ENCODE results near the gene CHST11.
"Not testable (repeated sequence)": the region's sequence is repeated elsewhere in the genome, so short reads cannot be mapped to it uniquely, and the experiment has no call there.

CHST11 gene

DNA sequence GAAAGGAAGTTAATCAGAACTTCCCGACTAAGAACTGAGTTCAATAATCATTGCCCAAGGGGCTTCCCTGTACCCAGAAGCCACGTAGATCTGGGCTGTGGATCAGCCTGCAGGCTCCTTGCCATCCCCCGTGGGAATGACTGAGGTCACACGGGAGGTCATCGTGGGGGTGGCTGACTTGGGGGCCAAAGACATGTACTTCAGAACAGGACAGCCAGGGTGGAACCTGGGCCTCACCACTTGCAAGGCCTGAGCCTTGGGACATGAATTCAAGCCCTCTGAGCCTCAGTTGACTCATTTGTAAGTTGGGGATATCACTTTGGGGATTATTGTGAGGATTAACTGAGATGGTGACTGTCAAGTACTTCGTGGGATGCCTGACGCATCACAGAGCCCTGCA, 280.4 kb downstream of the CHST11 start:
- no peak for DNase-seq
- TF ChIP-seq GATA1 (IDR thresholded peaks at IDR 0.05; ENCODE audit: low read depth, low read length) (no peak), POLR2A (IDR thresholded peaks at IDR 0.05; ENCODE audit: low read length) (no peak)

DNA sequence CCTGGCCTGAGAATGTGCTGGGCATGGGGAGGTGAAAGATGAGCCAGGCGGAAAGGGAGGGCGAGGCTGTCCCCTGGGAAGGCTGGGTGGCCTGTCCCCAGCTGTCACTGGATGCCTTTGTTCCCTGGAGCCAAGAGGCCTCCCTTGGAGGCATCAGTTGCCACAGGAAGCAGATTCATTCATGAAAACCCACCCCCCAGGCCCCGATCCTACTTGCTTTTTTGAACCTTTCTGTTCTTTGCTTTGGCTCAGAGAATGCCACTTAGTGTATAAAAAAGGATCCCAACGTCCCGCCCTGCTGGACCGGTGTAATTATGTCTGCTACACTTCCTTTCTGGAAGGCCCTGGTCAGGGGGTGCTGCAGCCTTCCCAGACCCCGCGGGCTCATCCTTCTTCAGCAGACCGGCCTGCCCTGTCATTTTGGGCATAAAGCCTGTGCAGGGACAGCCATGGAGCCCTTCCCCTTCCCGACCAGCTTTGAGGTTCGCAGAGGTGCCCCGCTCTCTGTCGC, 281.1 kb downstream of the CHST11 start:
- no peak for TF ChIP-seq POLR2A (IDR thresholded peaks at IDR 0.05; ENCODE audit: low read length)
- no peak for TF ChIP-seq GATA1 (IDR thresholded peaks at IDR 0.05; ENCODE audit: low read depth, low read length)
- DNase-seq: no peak

DNA sequence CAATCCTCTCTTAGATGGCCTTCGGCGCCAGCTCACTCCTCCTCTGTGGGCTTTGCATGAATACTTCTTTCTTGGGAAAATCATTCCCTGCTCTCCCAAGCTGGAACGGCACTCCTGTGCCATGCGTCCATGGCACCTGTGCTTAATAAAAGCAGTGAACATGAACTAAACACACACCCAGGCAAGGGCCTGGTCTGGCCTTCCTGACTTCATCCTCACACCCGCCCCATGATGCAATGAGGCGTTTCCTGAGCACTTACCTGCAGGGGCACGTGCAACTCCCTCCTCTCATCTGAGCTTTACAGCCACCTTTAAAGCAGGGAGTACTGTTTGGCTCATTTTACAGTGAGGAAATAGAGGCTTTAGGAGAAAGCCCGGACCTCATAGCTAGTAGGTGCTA, 281.6 kb downstream of the CHST11 start:
- TF ChIP-seq POLR2A (IDR thresholded peaks at IDR 0.05; ENCODE audit: low read length) (no peak), GATA1 (IDR thresholded peaks at IDR 0.05; ENCODE audit: low read depth, low read length) (no peak)
- no peak for DNase-seq

DNA sequence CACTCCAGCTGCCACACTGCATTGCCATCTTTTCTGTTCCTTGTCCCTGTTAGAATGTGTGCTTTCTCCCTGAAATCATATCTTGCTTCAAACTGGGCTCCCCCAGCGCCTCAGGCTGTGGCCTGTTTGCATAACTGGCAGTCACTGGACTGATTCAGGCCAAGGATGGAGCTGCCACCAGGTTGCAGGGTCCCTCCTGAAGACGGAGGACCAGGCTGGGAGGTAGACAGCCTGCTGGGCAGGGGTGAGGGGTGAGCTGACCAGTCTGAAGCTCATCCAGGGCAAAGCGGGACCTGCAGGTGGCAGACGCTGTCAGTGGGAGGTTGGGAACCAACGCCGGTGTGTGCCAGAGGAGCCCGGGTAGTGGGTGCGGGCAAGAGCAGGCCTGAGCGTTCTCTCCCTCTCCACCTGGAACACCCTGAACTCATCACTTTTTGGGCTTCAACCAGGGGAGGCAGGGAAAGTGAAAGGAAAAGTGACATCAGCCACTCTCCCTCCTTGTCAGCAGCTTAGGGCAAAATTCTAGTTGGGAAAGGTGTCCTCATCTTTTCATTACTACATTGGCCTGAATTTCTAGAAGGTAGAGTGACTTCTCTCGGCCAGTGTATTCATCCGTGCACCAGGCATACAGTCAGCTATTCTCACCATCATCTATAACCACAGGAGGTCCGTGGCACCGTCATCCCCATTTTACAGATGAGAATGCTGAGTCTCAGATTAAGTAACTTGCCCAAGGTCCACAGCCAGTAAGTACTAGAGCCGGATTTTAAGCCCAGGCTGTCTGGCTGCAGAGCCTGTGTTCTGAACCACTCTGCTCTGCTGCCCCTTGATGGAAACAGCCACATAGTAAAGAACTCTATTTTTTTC, 282.3 kb downstream of the CHST11 start:
- TF ChIP-seq POLR2A (IDR thresholded peaks at IDR 0.05; ENCODE audit: low read length) (no peak), GATA1 (IDR thresholded peaks at IDR 0.05; ENCODE audit: low read depth, low read length) (no peak)
- no peak for DNase-seq

DNA sequence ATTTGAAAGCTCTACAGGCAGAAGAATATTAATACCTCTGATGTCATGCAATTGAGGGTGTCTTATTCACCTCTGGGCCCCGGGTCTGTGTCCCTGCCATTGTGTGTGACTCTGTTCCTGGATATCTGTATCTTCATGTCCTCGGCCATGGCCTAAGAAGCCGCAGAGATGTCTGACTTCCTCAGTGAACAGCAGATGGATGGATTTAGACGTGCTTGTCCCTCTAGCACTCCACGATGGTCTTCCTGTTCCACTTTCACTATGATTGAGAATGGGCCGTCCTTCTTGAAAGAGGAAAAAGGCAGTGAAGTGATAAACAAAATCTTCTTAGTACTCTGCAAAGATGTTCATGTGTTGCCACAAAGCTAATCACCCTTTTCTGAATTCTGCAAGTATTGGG, 283.9 kb downstream of the CHST11 start:
- TF ChIP-seq POLR2A (IDR thresholded peaks at IDR 0.05; ENCODE audit: low read length): no peak
- TF ChIP-seq GATA1 (IDR thresholded peaks at IDR 0.05; ENCODE audit: low read depth, low read length): no peak
- no peak for DNase-seq

DNA sequence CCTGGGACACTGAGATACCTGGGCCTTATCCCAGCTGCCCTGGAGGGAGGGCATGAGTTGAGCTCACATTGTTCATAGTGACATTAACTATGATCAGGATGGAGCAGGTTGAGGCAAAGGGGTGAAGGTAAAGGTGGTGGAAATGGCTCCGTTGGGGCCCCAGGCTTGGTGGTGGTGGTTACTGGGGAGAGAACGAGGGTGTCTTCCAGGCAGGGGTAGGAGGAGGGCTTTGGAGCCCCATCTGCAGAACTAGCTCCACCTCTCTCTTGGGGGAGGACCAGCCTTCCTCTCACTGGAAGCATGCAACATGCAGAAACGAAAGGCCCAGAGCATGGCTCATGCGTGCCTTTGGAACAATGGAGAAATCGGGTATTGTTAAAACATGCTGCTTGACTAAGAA, 284.3 kb downstream of the CHST11 start:
- no peak for DNase-seq
- TF ChIP-seq GATA1 (IDR thresholded peaks at IDR 0.05; ENCODE audit: low read depth, low read length): no peak
- no peak for TF ChIP-seq POLR2A (IDR thresholded peaks at IDR 0.05; ENCODE audit: low read length)

DNA sequence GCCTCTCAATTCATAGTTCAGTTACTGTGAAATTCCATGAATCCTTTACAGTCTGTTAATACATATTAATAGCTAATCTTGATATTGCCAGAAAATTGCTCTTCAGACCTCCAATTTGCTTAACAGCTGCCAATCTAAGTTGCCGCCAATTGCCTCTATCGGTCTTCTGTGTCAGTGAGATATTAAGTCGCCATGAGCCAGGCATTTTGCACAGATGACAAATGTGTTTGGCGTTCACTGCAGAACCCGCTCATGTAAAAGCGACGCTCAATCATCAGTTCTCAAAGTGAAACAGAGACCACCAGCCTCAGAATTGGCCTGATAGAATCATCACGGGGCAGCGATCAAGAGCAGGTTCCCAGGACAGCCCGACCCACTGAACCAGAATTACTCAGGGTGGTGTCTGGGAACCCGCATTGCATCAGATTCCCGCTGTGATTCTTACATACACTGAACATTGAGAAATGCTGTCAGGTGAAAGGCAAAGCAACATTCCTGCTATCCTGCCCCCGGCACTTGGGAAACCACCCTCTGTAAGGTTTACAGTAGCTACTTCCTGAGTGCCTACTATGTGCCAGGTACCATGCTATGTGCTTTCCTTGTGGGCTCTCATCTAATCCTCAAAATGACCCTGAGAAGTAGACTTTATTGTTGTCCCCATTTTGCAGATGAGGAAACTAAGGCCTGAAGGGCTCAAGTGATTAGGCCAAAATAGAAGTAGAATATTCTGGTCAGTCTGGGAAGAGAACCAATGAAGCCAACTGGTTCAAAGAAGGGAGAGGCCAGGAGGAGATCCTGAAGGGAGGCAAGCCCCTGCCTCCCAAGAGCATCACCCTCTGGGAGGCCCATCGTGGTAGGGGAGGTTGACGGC, 285.0 kb downstream of the CHST11 start:
- TF ChIP-seq POLR2A (IDR thresholded peaks at IDR 0.05; ENCODE audit: low read length) (no peak), GATA1 (IDR thresholded peaks at IDR 0.05; ENCODE audit: low read depth, low read length) (no peak)
- DNase-seq: no peak

DNA sequence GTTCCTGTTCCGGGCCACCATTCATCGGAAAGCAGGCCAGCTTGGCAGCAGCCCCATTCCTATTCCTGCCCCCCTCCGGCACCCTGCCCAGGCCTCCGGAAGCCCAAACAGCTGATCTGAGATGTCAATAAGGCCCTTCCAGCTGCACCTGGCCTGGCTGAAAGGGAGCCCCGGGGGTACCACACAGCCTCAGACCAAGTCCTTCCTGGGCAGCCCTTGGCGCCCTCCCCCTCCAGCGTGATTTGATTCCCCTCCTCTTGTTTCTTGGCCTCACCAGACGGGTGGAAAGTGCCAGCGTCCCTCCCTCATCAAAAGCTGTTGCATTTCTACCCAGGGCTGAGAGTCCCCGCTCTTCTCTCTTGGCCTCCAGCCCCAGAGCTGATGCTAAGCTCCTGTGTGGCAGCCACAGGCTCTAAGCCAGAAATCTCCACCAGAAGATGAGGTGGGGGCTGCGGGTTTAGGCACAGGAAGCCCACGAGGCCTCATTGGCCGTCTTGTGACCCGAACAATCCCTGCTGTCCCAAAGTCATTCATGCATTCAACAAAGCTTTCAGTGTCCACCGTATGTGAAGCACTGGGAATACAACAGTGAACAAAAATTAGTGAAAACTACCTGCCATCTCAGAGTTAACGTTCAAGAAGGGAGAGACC, 285.9 kb downstream of the CHST11 start:
- TF ChIP-seq GATA1 (IDR thresholded peaks at IDR 0.05; ENCODE audit: low read depth, low read length) (no peak), POLR2A (IDR thresholded peaks at IDR 0.05; ENCODE audit: low read length) (no peak)
- DNase-seq: no peak

DNA sequence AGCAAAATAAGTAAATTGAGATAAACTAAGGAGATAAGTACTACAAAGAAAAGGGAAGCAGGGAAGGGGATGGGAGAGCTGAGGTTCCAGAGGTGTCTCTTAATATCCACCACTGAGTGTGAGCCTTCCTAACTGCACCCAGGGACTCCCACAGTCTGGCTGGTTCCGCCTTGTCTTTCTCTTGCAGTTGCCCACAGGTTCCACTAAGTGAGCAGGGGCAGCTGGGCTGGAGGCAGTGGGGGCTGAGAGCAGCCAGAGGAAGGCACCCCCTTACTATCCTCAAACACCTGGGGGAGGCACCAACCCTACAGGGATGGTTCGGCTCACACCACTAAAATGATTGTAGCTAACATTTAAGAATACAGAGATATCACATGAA, 286.4 kb downstream of the CHST11 start:
- TF ChIP-seq POLR2A (IDR thresholded peaks at IDR 0.05; ENCODE audit: low read length) (no peak), GATA1 (IDR thresholded peaks at IDR 0.05; ENCODE audit: low read depth, low read length) (no peak)
- no peak for DNase-seq

DNA sequence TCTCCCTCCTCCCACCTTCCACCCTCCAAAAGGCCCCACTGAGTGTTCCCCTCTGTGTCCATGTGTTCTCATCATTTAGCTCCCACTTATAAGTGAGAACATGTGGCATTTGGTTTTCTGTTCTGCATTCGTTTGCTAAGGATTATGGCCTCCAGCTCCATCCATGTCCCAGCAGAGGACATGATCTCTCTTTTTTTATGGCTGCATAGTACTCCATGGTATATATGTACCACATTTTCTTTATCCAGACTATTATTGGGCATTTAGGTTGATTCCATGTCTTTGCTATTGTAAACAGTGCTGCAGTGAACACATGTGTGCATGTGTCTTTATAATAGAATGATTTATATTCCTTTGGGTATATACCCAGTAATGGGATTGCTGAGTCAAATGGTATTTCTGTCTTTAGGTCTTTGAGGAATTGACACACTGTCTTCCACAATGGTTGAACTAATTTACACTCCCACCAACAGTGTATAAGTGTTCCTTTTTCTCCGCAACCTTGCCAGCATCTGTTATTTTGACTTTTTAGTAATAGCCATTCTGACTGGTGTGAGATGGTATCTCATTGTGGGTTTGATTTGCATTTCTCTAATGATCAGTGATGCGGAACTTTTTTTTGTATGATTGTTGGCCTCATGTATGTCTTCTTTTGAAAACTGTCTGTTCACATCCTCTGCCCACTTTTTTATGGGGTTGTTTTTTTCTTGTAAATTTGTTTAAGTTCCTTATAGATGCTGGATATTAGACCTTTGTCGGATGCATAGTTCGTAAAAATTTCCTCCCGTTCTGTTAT, 287.2 kb downstream of the CHST11 start:
- DNase-seq: not testable (repeated sequence)

DNA sequence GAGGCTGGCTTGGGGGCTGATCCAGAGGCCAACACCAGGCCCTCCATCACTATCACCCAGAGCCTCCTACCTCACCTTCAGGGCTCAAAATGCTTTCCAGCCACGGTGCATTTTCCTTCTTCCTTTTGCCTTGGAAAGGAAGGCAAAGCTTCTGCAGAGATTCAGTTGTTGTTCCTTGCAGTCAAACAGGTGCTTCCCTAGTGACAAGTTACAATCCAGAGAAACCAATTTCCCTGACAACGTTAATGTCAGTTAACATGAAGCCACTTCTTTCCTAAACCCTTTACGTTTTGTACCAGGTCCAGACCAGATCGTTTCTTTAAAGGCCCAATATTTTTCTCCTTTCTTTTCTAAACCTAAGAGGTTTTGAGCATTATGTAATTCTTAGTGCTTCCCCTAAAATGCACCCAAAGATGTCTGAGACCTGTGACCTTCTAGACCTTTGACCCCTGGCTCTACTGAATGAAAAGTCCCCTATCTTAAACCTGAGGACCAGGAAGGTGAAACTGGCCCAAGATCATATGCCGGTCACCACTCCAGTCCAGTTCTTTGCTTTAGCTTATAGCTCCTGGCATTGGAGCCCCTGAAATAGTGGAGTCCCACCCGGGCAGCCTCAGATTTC, 289.8 kb downstream of the CHST11 start:
- no peak for TF ChIP-seq GATA1 (IDR thresholded peaks at IDR 0.05; ENCODE audit: low read depth, low read length)
- no peak for TF ChIP-seq POLR2A (IDR thresholded peaks at IDR 0.05; ENCODE audit: low read length)
- no peak for DNase-seq

DNA sequence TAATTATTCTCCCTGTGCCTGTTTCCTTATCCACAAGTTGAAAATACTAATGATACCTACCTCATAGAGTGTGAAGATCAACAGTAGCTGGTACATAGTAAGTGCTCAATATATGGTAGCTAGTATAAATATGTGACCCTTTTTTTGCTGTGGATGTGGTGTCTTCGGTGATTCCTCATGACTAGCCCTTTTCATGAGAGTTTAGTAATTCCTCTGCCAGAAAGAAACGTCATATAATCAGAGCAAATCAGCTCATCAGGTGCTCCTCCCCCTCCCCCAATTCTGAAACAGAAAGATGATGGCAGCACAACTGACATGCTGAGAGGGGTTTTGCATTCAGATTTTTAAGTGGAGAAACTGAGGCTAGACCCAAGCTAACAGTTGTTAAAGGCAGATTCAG, 290.6 kb downstream of the CHST11 start:
- no peak for DNase-seq
- no peak for TF ChIP-seq POLR2A (IDR thresholded peaks at IDR 0.05; ENCODE audit: low read length)
- no peak for TF ChIP-seq GATA1 (IDR thresholded peaks at IDR 0.05; ENCODE audit: low read depth, low read length)

DNA sequence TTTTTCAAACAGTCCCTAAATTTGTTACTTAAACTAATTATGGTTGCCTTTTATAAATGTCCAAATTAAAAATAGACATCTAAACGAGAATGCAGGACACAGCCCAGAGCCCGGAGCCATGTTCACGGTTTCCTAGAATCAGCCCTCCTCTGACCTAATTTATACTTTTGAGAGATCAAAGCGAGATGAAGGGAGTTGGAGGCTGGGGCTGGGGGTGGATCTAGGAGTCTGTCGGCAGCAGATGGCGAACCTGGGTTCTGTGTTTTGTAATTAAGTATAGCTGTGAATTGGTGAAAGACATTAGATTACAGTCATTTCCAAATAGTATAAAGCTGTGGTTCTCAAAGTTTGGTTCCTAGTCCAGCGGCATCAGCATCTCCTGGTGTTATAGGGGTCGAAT, 291.2 kb downstream of the CHST11 start:
- DNase-seq: no peak
- TF ChIP-seq POLR2A (IDR thresholded peaks at IDR 0.05; ENCODE audit: low read length) (no peak), GATA1 (IDR thresholded peaks at IDR 0.05; ENCODE audit: low read depth, low read length) (no peak)
